Activated CD4-positive, CD25-positive, alpha-beta regulatory T cell (primary cell): Measurements from ENCODE around the gene FIGNL2.

Experiments
- DNase-seq, 4 experiments: peaks; one replicate each; lab custom pipeline; 2025; lab: John Stamatoyannopoulos, UW

Gene FIGNL2

DNA sequence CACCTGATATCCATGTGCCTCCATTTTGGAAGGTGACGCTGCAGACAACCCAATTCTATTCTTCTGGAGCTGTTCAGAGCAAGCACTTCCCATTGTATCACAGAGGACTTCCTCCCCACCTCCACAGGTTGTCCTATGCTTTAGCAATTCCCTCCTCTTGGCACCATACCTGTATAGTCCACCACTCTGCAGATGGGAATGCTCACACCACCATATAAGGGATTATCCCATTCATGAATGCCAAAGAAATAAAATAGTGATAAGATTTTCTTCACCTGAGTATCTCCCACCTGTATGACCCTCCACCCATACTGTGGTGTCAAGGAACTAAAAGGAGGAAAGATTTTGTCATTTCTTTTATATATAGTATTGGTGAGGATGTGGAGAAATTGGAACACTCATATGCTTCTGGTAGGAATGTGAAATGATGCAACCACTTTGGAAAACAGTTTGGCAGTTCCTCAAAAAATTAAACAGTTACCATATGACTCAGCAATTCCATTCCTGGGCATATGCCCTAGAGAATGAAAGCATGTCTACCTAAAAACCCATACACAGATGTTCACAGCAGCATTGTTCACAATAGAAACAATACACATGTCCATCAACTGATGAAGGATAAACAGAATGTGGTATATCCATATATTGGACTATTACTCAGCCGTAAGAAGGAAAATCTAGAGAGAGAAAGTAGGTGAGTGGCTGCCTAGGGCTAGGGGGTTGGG lies 75.2 kb downstream of the FIGNL2 start:
- DNase-seq, result no peak

DNA sequence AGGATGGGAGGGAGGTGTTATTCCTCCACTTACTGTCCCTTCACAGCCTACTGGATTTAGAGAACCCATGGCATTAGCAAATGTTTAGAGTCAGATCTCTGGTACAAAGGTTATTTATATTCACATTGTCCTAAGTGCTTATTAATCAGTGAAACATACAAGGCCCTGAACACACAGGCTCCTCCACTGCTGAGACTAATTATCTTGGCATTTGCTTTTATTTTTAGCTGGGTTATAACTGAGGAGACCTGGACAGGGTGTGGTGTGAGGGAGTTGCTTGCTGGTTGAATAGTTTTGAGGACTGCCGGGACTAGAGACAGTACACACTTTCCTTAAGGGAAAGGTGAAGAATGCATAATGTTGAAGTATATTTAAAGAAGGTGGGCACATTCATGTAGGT lies 77.5 kb downstream of the FIGNL2 start:
- no peak for DNase-seq
